Activated B cell treated with CpG ODN at 0.5 μM for 24 hours (primary cell): ENCODE data around the gene MRGPRD. TPM values are rescaled to one million over a fixed set of nuclear protein-coding genes. Genes with fewer than 3 reads are reported as not detected.

ENCODE experiments used
- ATAC-seq: fragments of 200-7000 bp; cut with Tn5 transposase; one replicate; pipeline ENCODE4 v1.10.0; 2021; ENCODE audit warnings: low read depth, mild to moderate bottlenecking, moderate library complexity
- CTCF ChIA-PET: fragments of 350-600 bp; sonication (Branson Sonifier 250); formaldehyde crosslinking; loops from one replicate; lab custom pipeline; 2021; ENCODE audit warnings: antibody characterized with exemption; lab: Charles Lee
- POLR2A ChIA-PET: fragments of 350-600 bp; sonication (Branson Sonifier 250); formaldehyde crosslinking; loops from one replicate; lab custom pipeline; 2021; ENCODE audit warnings: antibody characterized with exemption; lab: Charles Lee
- DNase-seq: peaks from one replicate; pipeline ENCODE4 v3.0.0; 2022
- H3K27ac Mint-ChIP-seq: one replicate; pipeline ENCODE4 v1.8.0; 2020; ENCODE audit warnings: mixed read lengths
- H3K27me3 Mint-ChIP-seq: one replicate; pipeline ENCODE4 v1.8.0; 2021; ENCODE audit warnings: mixed read lengths
- H3K36me3 Mint-ChIP-seq: one replicate; pipeline ENCODE4 v1.8.0; 2021; ENCODE audit warnings: low read depth, mixed read lengths
- H3K4me1 Mint-ChIP-seq: one replicate; pipeline ENCODE4 v1.8.0; 2021; ENCODE audit warnings: mixed read lengths
- H3K4me3 Mint-ChIP-seq: one replicate; pipeline ENCODE4 v1.8.0; 2020; ENCODE audit warnings: mild to moderate bottlenecking, mixed read lengths
- H3K9me3 Mint-ChIP-seq: one replicate; pipeline ENCODE4 v1.8.0; 2020; ENCODE audit warnings: mixed read lengths
- intact Hi-C: fragments of 100-400 bp; cut with micrococcal nuclease; formaldehyde crosslinking; loops from one replicate; pipeline ENCODE4 v1.15.1; 2024
- total RNA-seq: library from RNA; stranded (reverse); gene quantifications from 2 replicates; pipeline ENCODE4 v1.2.3, GENCODE V29; 2022
- TF ChIP-seq, protein P1 (sequence below): fragments of 200-600 bp; IDR thresholded peaks from one replicate; pipeline ENCODE4 v1.8.0; 2022; ENCODE audit warnings: antibody characterized with exemption, mild to moderate bottlenecking

Gene MRGPRD
- total RNA-seq, 1 donor from 2014 or later: not detected

DNA sequence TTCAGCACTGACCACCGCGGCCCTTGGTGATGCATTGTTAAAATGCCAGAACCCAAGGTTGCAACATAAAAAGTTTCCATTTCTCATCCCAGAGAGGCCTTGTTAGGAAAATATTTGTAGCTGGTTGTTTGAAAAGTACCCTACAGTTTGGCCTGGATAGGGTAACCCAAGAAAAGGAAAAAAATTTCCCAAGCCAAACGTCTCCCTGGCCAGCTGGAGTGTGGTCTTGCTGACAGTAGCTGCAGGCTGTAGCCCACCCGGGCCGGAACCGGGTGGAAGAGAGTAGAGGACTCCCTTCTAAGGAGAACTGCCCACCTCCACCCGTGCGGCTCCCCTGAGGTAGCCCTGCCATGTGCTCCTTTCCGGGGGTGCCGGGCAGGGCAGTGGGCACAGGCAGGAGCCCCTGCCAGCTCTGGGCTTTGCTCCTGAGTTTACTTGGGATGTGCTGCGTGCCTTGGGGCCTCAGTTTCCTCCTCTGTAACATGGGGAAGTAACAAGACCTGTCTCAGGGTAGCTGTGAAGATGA is 38.6 kb downstream of the MRGPRD start:
- DNase-seq (no peak), ATAC-seq (no peak)
- H3K4me1 Mint-ChIP-seq: no peaks in the 10 kb centered on the region
- intact Hi-C loops: no loop called here
- H3K36me3 Mint-ChIP-seq: peaks cover 29% of the 10 kb centered on the region
- H3K4me3 Mint-ChIP-seq: no peak overlapping the region
- TF ChIP-seq, protein P1, sequence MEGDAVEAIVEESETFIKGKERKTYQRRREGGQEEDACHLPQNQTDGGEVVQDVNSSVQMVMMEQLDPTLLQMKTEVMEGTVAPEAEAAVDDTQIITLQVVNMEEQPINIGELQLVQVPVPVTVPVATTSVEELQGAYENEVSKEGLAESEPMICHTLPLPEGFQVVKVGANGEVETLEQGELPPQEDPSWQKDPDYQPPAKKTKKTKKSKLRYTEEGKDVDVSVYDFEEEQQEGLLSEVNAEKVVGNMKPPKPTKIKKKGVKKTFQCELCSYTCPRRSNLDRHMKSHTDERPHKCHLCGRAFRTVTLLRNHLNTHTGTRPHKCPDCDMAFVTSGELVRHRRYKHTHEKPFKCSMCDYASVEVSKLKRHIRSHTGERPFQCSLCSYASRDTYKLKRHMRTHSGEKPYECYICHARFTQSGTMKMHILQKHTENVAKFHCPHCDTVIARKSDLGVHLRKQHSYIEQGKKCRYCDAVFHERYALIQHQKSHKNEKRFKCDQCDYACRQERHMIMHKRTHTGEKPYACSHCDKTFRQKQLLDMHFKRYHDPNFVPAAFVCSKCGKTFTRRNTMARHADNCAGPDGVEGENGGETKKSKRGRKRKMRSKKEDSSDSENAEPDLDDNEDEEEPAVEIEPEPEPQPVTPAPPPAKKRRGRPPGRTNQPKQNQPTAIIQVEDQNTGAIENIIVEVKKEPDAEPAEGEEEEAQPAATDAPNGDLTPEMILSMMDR: no peak
- H3K27ac Mint-ChIP-seq: no peak overlapping the region
- H3K27me3 Mint-ChIP-seq: no peaks in the 10 kb centered on the region
- no peaks in the 10 kb centered on the region for H3K9me3 Mint-ChIP-seq
- ChIA-PET CTCF (no interaction called here), POLR2A (no interaction called here)

DNA sequence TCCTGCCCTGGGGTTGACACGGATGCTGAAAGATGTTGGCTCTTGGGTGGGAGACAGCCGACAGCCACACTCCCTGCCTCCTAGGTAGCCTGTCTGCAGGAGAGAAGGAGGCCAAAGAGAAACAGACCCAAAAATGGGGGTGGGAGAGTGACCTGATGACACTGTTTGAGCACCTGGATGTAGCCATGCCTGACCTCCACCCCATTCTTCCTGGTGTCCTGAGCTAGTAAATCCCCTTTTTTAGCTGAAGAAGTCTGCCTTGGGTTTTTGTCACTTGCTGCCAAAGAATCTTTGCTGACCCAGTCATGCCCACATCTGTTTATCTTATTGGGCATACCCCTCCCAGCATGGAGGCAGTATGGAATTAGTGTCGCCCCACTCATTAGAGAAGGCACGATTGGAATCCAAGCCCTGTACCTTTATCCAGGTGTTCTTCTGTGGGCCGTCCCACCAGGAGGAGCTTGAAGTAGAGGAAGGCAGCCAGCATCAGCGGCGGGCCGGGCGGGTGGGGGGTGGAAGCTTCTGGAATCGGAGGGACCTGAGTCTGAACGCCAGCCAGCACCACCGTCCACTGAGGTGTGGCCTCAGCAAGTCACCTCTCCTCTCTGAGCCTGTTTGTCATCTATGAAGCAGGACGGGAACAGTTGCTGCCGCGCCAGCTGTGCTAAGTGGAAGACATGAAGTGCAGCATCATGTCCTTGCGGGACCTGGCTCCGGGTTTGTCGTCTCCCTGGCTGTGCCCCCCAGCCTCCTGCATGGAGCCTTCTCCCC is 39.3 kb downstream of the MRGPRD start:
- Mint-ChIP-seq H3K4me3 (no peak overlapping the region), H3K9me3 (no peaks in the 10 kb centered on the region), H3K27ac (no peak overlapping the region), H3K27me3 (no peaks in the 10 kb centered on the region), H3K36me3 (peaks cover 33% of the 10 kb centered on the region), H3K4me1 (no peaks in the 10 kb centered on the region)
- no peak for DNase-seq
- CTCF ChIA-PET: no interaction called here
- intact Hi-C loops: no loop called here
- TF ChIP-seq, protein P1: no peak
- POLR2A ChIA-PET: no interaction called here
- no peak for ATAC-seq

DNA sequence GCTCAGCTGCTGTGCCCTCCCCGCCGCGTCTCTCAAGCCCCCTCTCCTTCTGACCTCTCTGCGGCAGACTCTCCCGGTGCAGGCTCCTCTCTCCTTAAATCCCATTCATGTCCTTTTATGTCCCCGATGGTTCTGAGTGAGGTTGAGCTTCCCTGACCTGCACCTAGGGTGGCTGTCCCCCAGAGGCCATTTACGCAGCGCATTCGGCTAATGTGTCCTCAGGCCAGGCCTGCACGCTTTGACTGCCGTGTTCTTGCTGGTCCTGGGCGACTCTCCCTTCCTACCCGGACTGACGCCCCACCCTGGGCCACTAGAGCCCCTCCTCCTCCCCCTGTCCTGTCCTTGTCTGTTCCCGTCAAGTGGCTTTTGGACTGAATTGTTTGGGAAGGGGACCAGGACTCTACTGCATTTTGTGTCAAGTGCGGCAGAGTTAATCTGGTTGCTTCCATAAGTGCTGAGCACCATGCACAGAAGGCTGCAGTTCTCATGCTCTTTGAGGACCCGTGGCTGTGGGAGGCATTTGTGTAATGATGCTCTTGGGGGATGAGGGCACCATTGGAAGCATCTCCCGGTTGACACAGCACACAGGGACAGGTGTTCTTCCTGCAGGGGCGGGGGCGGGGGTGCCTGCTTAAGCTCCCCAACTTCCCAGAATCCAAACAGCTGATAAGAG is 40.0 kb downstream of the MRGPRD start:
- Mint-ChIP-seq H3K9me3 (no peaks in the 10 kb centered on the region), H3K36me3 (peaks cover 38% of the 10 kb centered on the region)
- CTCF ChIA-PET: no interaction called here

DNA sequence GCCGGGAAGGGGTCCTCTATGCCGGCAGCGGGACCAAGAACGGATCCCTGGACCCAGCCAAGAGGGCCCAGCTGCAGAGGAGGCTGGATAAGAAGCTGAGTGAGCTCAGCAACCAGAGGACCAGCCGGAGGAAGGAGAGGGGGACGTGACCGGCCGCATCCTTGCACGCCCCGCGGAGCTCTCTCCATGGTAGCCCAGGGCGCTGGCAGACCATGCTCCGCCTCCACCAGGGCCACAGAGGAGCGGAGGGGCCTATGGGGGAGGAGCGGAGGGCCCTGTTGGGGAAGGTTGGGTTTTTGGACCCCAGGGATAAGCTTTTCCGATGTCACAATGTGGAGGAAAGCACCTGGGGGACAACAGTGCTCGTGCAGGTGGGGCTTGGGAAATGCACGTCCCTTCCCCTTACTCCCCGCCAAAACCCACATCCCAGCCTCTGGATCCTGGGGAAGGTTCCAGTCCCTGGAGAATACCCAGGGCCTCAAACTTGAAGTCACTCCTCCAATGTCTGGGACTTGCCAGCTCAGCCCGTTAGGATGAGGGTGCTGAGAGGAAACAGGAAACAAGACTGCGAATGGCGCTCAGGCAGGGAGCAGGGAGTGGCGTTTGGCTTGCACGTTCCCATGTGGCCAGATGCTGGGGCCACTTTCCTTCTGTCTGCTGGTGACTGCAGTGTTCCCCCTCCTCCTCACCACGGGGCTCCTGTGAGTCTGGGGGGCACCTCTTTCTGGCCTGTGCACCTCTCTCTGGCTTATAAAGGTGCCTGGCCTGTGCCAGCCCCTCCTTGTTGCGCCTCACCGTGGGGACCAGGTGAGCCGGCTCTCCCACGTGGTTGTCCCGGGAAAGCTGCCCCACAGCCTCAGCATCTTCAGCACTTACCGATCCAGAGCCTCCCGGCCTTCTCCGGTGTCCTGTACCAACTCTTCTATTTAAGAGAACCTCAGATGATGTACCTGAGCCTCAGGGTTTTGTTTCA is 40.9 kb downstream of the MRGPRD start:
- H3K27ac Mint-ChIP-seq: no peak overlapping the region
- no peaks in the 10 kb centered on the region for H3K27me3 Mint-ChIP-seq
- TF ChIP-seq, protein P1: no peak
- peaks cover 46% of the 10 kb centered on the region for H3K36me3 Mint-ChIP-seq
- CTCF ChIA-PET: no interaction called here
- no peak overlapping the region for H3K4me3 Mint-ChIP-seq
- intact Hi-C loops: no loop called here
- ATAC-seq: no peak
- H3K4me1 Mint-ChIP-seq: no peaks in the 10 kb centered on the region
- POLR2A ChIA-PET: no interaction called here
- H3K9me3 Mint-ChIP-seq: no peaks in the 10 kb centered on the region
- DNase-seq: no peak

More for the DNA sequence above, 40.0 kb downstream of the MRGPRD start:
- Mint-ChIP-seq H3K27me3 (no peaks in the 10 kb centered on the region), H3K4me3 (no peak overlapping the region), H3K27ac (no peak overlapping the region), H3K4me1 (no peaks in the 10 kb centered on the region)
- TF ChIP-seq, protein P1: no peak
- DNase-seq (no peak), ATAC-seq (no peak)
- POLR2A ChIA-PET: no interaction called here
- intact Hi-C loops: no loop called here
